ENCODE data around the gene HAUS5. TPM values are rescaled to one million over a fixed set of nuclear protein-coding genes. Genes with fewer than 3 reads are reported as not detected.
"Not testable (repeated sequence)": the region's sequence is repeated elsewhere in the genome, so short reads cannot be mapped to it uniquely, and the experiment has no call there.

Gene HAUS5
- total RNA-seq, 1 donor from 2014 or later = 5.6 TPM

DNA sequence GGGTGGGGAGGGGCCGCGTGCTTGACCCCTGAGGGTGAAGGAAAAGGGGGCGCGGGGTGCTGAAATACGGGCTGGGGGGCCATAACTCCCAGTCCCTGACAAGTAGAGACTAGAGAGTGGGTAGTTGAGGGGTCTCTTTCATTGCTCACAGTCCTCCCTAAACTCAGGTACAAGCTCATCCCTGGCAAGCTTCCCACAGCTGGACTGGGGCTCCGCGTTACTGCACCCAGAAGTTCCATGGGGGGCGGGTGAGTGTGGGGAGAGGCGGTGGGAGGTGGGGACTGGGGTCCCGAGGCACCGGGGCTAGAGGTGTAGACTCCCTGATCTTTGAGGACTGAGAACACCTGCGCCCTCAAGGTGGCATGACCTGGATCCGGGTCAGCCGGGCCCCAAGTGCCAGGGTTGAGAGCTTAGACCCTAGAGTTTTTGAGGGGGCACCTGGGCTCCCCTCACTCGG is 30.3 kb downstream of the HAUS5 start:
- no peak for DNase-seq (ENCODE audit: low read depth in 2 of 2)

DNA sequence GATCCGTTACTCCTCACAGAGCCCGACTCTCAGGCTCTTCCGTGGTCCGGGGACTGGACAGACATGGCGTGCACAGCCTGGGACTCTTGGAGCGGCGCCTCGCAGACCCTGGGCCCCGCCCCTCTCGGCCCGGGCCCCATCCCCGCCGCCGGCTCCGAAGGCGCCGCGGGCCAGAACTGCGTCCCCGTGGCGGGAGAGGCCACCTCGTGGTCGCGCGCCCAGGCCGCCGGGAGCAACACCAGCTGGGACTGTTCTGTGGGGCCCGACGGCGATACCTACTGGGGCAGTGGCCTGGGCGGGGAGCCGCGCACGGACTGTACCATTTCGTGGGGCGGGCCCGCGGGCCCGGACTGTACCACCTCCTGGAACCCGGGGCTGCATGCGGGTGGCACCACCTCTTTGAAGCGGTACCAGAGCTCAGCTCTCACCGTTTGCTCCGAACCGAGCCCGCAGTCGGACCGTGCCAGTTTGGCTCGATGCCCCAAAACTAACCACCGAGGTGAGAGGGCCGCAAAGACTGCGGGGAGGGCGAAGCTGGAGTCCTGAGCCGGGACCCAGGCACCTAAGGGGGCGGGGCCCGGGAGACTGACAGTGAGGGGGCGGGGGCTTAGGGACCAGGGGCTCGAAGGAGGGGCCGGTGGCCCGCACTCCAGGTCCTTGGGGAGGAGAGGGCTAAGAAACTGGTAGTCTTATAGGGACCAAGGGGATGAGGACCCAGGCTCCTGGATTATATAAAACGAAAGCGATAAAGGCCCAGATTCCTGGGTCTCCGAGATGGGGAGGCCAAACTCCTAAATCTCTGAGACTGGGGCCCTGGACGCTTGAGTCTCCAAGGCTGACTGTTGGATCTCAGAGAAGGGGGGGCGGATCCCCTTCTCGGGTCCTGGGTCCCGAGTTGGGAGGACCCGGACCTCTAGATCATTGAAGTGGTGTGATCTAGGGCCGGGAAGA is 31.0 kb downstream of the HAUS5 start:
- DNase-seq (ENCODE audit: low read depth in 2 of 2) = peak; percentile 62 to 84

- DNase-seq (ENCODE audit: low read depth in 2 of 2) = peak; percentile 90 to 96
Observed at GRCh38 chr19:35644206-35644986, 31.9 kb downstream of the HAUS5 start.

- DNase-seq (ENCODE audit: low read depth in 2 of 2) = peak in 1 of 2 donors; percentile 52
Observed at GRCh38 chr19:35644987-35645679, 32.6 kb downstream of the HAUS5 start.

GRCh38 chr19:35645680-35646511 is 33.4 kb downstream of the HAUS5 start:
- no peak for DNase-seq (ENCODE audit: low read depth in 2 of 2)

GRCh38 chr19:35648017-35648961 is 35.8 kb downstream of the HAUS5 start, which contains the start of gene COX6B1:
COX6B1 (plus strand) TSS chr19:35648323; CDS start chr19:35651244, 2,921 bp downstream.
- peak; percentile 89 to 95 for DNase-seq (ENCODE audit: low read depth in 2 of 2)

DNA sequence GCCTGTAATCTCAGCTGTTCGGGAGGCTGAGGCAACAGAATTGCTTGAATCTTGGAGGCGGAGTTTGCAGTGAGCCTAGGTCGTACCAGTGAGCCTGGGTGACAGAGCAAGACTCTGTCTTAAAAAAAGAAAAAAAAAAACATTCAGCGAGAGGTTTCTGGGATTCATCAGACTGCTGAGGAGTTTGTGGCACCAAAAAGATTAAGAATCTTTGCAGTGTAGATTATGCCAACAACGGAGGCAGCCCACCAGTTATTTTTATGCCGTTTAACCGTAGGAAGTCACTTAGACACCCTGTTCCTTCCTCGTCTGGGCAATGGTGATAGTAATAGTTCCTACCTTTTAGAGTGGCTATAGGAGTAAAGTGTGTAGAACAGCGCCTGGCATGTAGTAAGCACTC is 38.0 kb downstream of the HAUS5 start:
- DNase-seq (ENCODE audit: low read depth in 2 of 2) = no peak

- DNase-seq (ENCODE audit: low read depth in 2 of 2) = not testable (repeated sequence)
Observed at GRCh38 chr19:35654828-35655227, 42.3 kb downstream of the HAUS5 start.

- DNase-seq (ENCODE audit: low read depth in 2 of 2) = no peak
Observed at GRCh38 chr19:35655600-35655999, 43.1 kb downstream of the HAUS5 start.

- DNase-seq (ENCODE audit: low read depth in 2 of 2) = no peak
Observed at GRCh38 chr19:35656700-35657099, 44.2 kb downstream of the HAUS5 start.

GRCh38 chr19:35657904-35658700 is 45.6 kb downstream of the HAUS5 start:
- DNase-seq (ENCODE audit: low read depth in 2 of 2) = peak in 1 of 2 donors; percentile 21

DNA sequence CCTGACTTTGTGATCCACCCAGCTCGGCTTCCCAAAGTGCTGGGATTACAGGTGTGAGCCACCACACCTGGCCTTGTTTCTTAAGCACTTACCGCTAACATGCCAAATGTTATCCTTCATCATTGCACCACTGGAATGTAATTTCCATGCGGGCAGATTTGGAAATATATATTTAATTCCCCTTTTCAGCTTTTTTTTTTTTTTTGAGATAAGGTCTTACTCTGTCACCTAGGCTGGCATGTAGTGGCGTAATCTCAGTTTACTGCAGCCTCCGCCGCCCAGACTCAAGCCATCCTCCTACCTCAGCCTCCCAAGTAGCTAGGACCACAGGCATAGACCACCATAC is 49.4 kb downstream of the HAUS5 start:
- DNase-seq (ENCODE audit: low read depth in 2 of 2) = no peak

- no peak for DNase-seq (ENCODE audit: low read depth in 2 of 2)
Observed at GRCh38 chr19:35663981-35664380, 51.4 kb downstream of the HAUS5 start.

DNA sequence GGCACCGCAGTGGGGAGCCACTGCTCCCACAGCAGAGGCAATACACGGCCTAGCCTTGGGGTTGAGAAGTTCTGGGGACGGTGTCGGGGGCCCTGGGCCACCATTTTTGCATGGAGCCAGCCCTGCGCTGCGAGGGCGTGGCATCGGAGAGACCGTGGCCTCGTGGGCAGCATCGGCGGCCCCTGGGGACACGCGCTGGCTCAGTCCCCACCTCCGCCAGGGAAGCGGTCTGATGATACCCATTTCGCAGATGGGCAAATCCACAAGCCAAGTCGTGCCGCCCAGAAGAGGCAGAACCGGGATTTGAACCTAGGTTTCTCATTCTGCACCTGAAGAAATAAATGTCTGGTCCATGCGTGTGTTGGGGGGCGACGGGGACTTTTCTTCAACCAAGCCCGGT is 52.6 kb downstream of the HAUS5 start:
- DNase-seq (ENCODE audit: low read depth in 2 of 2) = no peak

- no peak for DNase-seq (ENCODE audit: low read depth in 2 of 2)
Observed at GRCh38 chr19:35665604-35666003, 53.1 kb downstream of the HAUS5 start.

GRCh38 chr19:35666251-35666913 is 53.8 kb downstream of the HAUS5 start, which contains the start of gene UPK1A:
UPK1A (plus strand) TSS chr19:35666517; CDS start chr19:35666813, 296 bp downstream.
- DNase-seq (ENCODE audit: low read depth in 2 of 2) = no peak

GRCh38 chr19:35669566-35669965 is 57.0 kb downstream of the HAUS5 start:
- no peak for DNase-seq (ENCODE audit: low read depth in 2 of 2)

GRCh38 chr19:35669974-35670373 is 57.4 kb downstream of the HAUS5 start:
- no peak for DNase-seq (ENCODE audit: low read depth in 2 of 2)

All from dermis microvascular lymphatic vessel endothelial cell (primary cell).